Mesodermal cell (in vitro differentiated cells): Measurements from ENCODE around the gene GPAT3.

Experiments
- H3K27ac ChIP-seq: 2 replicates; pipeline ENCODE4 v1.7.0; 2013; ENCODE audit warnings: mild to moderate bottlenecking, low read depth, low read length, moderate library complexity; ENCODE audit not compliant: severe bottlenecking
- H3K36me3 ChIP-seq: 2 replicates; pipeline ENCODE4 v1.7.1; 2013; ENCODE audit warnings: mild to moderate bottlenecking, low read length, moderate library complexity; ENCODE audit not compliant: control insufficient read depth, insufficient read depth
- H3K4me1 ChIP-seq: one replicate; pipeline ENCODE4 v1.7.1; 2013; ENCODE audit warnings: mild to moderate bottlenecking, low read length; ENCODE audit not compliant: insufficient read depth, control insufficient read depth, poor library complexity, severe bottlenecking
- H3K4me3 ChIP-seq: 2 replicates; pipeline ENCODE4 v1.7.0; 2013; ENCODE audit warnings: low read length, control low read depth, mild to moderate bottlenecking; ENCODE audit not compliant: insufficient read depth, poor library complexity, severe bottlenecking; ENCODE audit errors: extremely low read depth
- H3K9me3 ChIP-seq: 2 replicates; pipeline ENCODE4 v1.7.1; 2013; ENCODE audit warnings: mild to moderate bottlenecking, low read length, moderate library complexity; ENCODE audit not compliant: control insufficient read depth
- WGBS, 2 experiments: methylation state at CpG; one replicate each; pipeline ENCODE4 v1.1.5; 2013; ENCODE audit warnings: missing lambda C conversion rate in 2 of 2; ENCODE audit not compliant: insufficient coverage in 2 of 2; 5-methylcytosine and 5-hydroxymethylcytosine counted together

Gene GPAT3

GRCh38 chr4:83552924-83553323 lies 17.0 kb downstream of the GPAT3 start:
- no peaks in the 10 kb centered on the region for H3K36me3 ChIP-seq

GRCh38 chr4:83556006-83556707 lies 20.2 kb downstream of the GPAT3 start:
- Histone ChIP-seq H3K36me3 (no peaks in the 10 kb centered on the region), H3K27ac (no peak overlapping the region), H3K4me1 (peaks cover 7% of the 10 kb centered on the region), H3K9me3 (no peaks in the 10 kb centered on the region), H3K4me3 (no peak overlapping the region)
- WGBS, 2 experiments, result 73 to 100% methylated on average over 2 of the region's 3 CpGs

More at GRCh38 chr4:83552924-83553323, 17.0 kb downstream of the GPAT3 start:
- WGBS, 2 experiments, result 100% methylated on average over 1 of the region's 2 CpGs
- Histone ChIP-seq H3K27ac (no peak overlapping the region), H3K4me1 (peaks cover 7% of the 10 kb centered on the region), H3K9me3 (no peaks in the 10 kb centered on the region), H3K4me3 (no peak overlapping the region)

GRCh38 chr4:83556816-83557215 lies 20.9 kb downstream of the GPAT3 start:
- H3K4me3 ChIP-seq, result no peak overlapping the region
- H3K27ac ChIP-seq, result no peak overlapping the region
- WGBS, 2 experiments, result no CpG with 5 or more reads among the region's 1 CpG
- H3K36me3 ChIP-seq, result no peaks in the 10 kb centered on the region
- H3K9me3 ChIP-seq, result no peaks in the 10 kb centered on the region
- peaks cover 7% of the 10 kb centered on the region for H3K4me1 ChIP-seq

- H3K9me3 ChIP-seq, result no peaks in the 10 kb centered on the region
- no peak overlapping the region for H3K27ac ChIP-seq
- H3K4me1 ChIP-seq, result no peaks in the 10 kb centered on the region
- H3K4me3 ChIP-seq, result no peak overlapping the region
- WGBS, 2 experiments, result 96% methylated on average over 2 of the region's 5 CpGs; no CpG with 5 or more reads in 1 of the 2 experiments
- no peaks in the 10 kb centered on the region for H3K36me3 ChIP-seq
These were observed 22.2 kb downstream of the GPAT3 start for GRCh38 chr4:83558059-83558653.

- H3K27ac ChIP-seq, result no peak overlapping the region
- no peaks in the 10 kb centered on the region for H3K36me3 ChIP-seq
- 91 to 94% methylated on average over 1 of the region's 1 CpG for WGBS, 2 experiments
- no peaks in the 10 kb centered on the region for H3K4me1 ChIP-seq
- no peak overlapping the region for H3K4me3 ChIP-seq
- H3K9me3 ChIP-seq, result no peaks in the 10 kb centered on the region
These were observed 22.8 kb downstream of the GPAT3 start for GRCh38 chr4:83558680-83559079.

GRCh38 chr4:83560523-83560922 lies 24.6 kb downstream of the GPAT3 start:
- 81 to 85% methylated on average over 3 of the region's 3 CpGs for WGBS, 2 experiments
- Histone ChIP-seq H3K4me3 (no peak overlapping the region), H3K27ac (no peak overlapping the region), H3K9me3 (no peaks in the 10 kb centered on the region), H3K4me1 (no peaks in the 10 kb centered on the region), H3K36me3 (no peaks in the 10 kb centered on the region)

GRCh38 chr4:83561381-83561780 lies 25.5 kb downstream of the GPAT3 start:
- Histone ChIP-seq H3K27ac (no peak overlapping the region), H3K4me1 (no peaks in the 10 kb centered on the region), H3K9me3 (no peaks in the 10 kb centered on the region), H3K4me3 (no peak overlapping the region), H3K36me3 (no peaks in the 10 kb centered on the region)
- 100% methylated on average over 1 of the region's 2 CpGs; no CpG with 5 or more reads in 1 of the 2 experiments for WGBS, 2 experiments

- WGBS, 2 experiments, result no CpG with 5 or more reads among the region's 1 CpG
- Histone ChIP-seq H3K4me1 (no peaks in the 10 kb centered on the region), H3K27ac (no peak overlapping the region), H3K36me3 (no peaks in the 10 kb centered on the region), H3K4me3 (no peak overlapping the region), H3K9me3 (no peaks in the 10 kb centered on the region)
These were observed 28.1 kb downstream of the GPAT3 start for GRCh38 chr4:83563998-83564397.

GRCh38 chr4:83568062-83568461 lies 32.2 kb downstream of the GPAT3 start:
- no peaks in the 10 kb centered on the region for H3K9me3 ChIP-seq
- 83 to 92% methylated on average over 2 of the region's 3 CpGs for WGBS, 2 experiments
- H3K4me3 ChIP-seq, result no peak overlapping the region
- no peaks in the 10 kb centered on the region for H3K4me1 ChIP-seq
- no peak overlapping the region for H3K27ac ChIP-seq
- no peaks in the 10 kb centered on the region for H3K36me3 ChIP-seq

- WGBS, 2 experiments, result 79 to 100% methylated on average over 1 to 3 of the region's 4 CpGs
- H3K9me3 ChIP-seq, result no peaks in the 10 kb centered on the region
- no peaks in the 10 kb centered on the region for H3K4me1 ChIP-seq
- H3K36me3 ChIP-seq, result no peaks in the 10 kb centered on the region
- H3K4me3 ChIP-seq, result no peak overlapping the region
- H3K27ac ChIP-seq, result no peak overlapping the region
These were observed 33.5 kb downstream of the GPAT3 start for GRCh38 chr4:83569429-83569828.

- H3K9me3 ChIP-seq, result no peaks in the 10 kb centered on the region
- H3K36me3 ChIP-seq, result no peaks in the 10 kb centered on the region
- H3K4me3 ChIP-seq, result no peak overlapping the region
- no peaks in the 10 kb centered on the region for H3K4me1 ChIP-seq
- no peak overlapping the region for H3K27ac ChIP-seq
- WGBS, 2 experiments, result 91 to 95% methylated on average over 3 to 4 of the region's 5 CpGs
These were observed 34.1 kb downstream of the GPAT3 start for GRCh38 chr4:83569987-83570386.
